Hepatocyte (in vitro differentiated cells): Measurements from ENCODE around the gene MSL3B.

Experiments used
- DNase-seq: peaks from one replicate; pipeline ENCODE4 v3.0.0-alpha.2; 2016; ENCODE audit warnings: low spot score
- H2AFZ ChIP-seq: fragments of 200-600 bp; sonication (generic); 2 replicates; pipeline ENCODE4 v1.6.0; 2016; ENCODE audit warnings: antibody characterized with exemption, mild to moderate bottlenecking
- H3K27ac ChIP-seq: fragments of 200-600 bp; sonication (generic); 2 replicates; pipeline ENCODE4 v1.5.1; 2016; ENCODE audit warnings: mild to moderate bottlenecking
- H3K27me3 ChIP-seq: fragments of 200-600 bp; sonication (generic); 2 replicates; pipeline ENCODE4 v1.6.1; 2016
- H3K36me3 ChIP-seq: fragments of 200-600 bp; sonication (generic); replicated peaks from 2 replicates; pipeline ENCODE4 v1.5.1; 2016; ENCODE audit warnings: low read depth; ENCODE audit not compliant: insufficient read depth
- H3K4me1 ChIP-seq: fragments of 200-600 bp; sonication (generic); 2 replicates; pipeline ENCODE4 v1.5.1; 2016; ENCODE audit warnings: mild to moderate bottlenecking, moderate library complexity; ENCODE audit not compliant: insufficient read depth
- H3K4me2 ChIP-seq: fragments of 200-600 bp; sonication (generic); 2 replicates; pipeline ENCODE4 v1.6.0; 2016
- H3K4me3 ChIP-seq: fragments of 200-600 bp; sonication (generic); 2 replicates; pipeline ENCODE4 v1.5.1; 2016; ENCODE audit warnings: mild to moderate bottlenecking
- H3K79me2 ChIP-seq: fragments of 200-600 bp; sonication (generic); 2 replicates; pipeline ENCODE4 v1.6.0; 2017; ENCODE audit warnings: mild to moderate bottlenecking
- H3K9me2 ChIP-seq: fragments of 200-600 bp; sonication (generic); replicated peaks from 2 replicates; pipeline ENCODE4 v1.6.0; 2017; ENCODE audit warnings: mild to moderate bottlenecking; ENCODE audit not compliant: insufficient read depth
- H3K9me3 ChIP-seq: fragments of 200-600 bp; sonication (generic); 2 replicates; pipeline ENCODE4 v1.5.1; 2016; ENCODE audit warnings: low read depth, mild to moderate bottlenecking
- H4K20me1 ChIP-seq: fragments of 200-600 bp; sonication (generic); 2 replicates; pipeline ENCODE4 v1.6.0; 2016; ENCODE audit warnings: mild to moderate bottlenecking; ENCODE audit not compliant: insufficient read depth, poor library complexity, severe bottlenecking
- CTCF ChIP-seq: fragments of 200-600 bp; sonication (generic); IDR thresholded peaks from 2 replicates; pipeline ENCODE4 v1.5.1; 2016; ENCODE audit warnings: antibody characterized with exemption, mild to moderate bottlenecking; ENCODE audit not compliant: poor library complexity
- EZH2 ChIP-seq: fragments of 200-600 bp; sonication (generic); IDR thresholded peaks from 2 replicates; pipeline ENCODE4 v1.6.1; 2016; ENCODE audit warnings: antibody characterized with exemption, mild to moderate bottlenecking, borderline replicate concordance
- EZH2phosphoT487 ChIP-seq: fragments of 200-600 bp; sonication (generic); IDR thresholded peaks from one replicate; pipeline ENCODE4 v1.6.1; 2018; ENCODE audit warnings: antibody characterized with exemption, mild to moderate bottlenecking, low read depth, moderate library complexity; ENCODE audit not compliant: unreplicated experiment, severe bottlenecking
- WGBS: methylation state at CpG from one replicate; pipeline ENCODE4 v1.1.6; 2016; ENCODE audit warnings: low lambda C conversion rate; ENCODE audit errors: missing lambda C conversion rate; 5-methylcytosine and 5-hydroxymethylcytosine counted together

MSL3B gene

GRCh38 chr2:233856184-233856583 is 12.0 kb downstream of the MSL3B start:
- no peaks in the 10 kb centered on the region for H3K9me2 ChIP-seq
- no peaks in the 10 kb centered on the region for H4K20me1 ChIP-seq
- no peak for DNase-seq
- TF ChIP-seq EZH2 (no peak), EZH2phosphoT487 (no peak)
- H3K79me2 ChIP-seq = peaks cover 26% of the 10 kb centered on the region
- 96% methylated on average over 5 of the region's 5 CpGs for WGBS
- no peak overlapping the region for H3K27ac ChIP-seq
- no peak overlapping the region for H3K4me2 ChIP-seq
- no peaks in the 10 kb centered on the region for H3K4me1 ChIP-seq
- no peaks in the 10 kb centered on the region for H3K9me3 ChIP-seq
- H3K4me3 ChIP-seq = no peak overlapping the region
- H3K27me3 ChIP-seq = no peaks in the 10 kb centered on the region
- no peaks in the 10 kb centered on the region for H3K36me3 ChIP-seq
- no peak overlapping the region for H2AFZ ChIP-seq

- H3K27me3 ChIP-seq = no peaks in the 10 kb centered on the region
- H4K20me1 ChIP-seq = no peaks in the 10 kb centered on the region
- 93% methylated on average over 5 of the region's 5 CpGs for WGBS
- H3K9me3 ChIP-seq = no peaks in the 10 kb centered on the region
- no peaks in the 10 kb centered on the region for H3K4me1 ChIP-seq
- H3K79me2 ChIP-seq = peaks cover 35% of the 10 kb centered on the region
- H3K9me2 ChIP-seq = no peaks in the 10 kb centered on the region
- no peak for DNase-seq
- no peak overlapping the region for H3K4me3 ChIP-seq
- TF ChIP-seq CTCF = no peak
- TF ChIP-seq EZH2phosphoT487 = no peak
- no peak for TF ChIP-seq EZH2
- no peak overlapping the region for H3K27ac ChIP-seq
- H2AFZ ChIP-seq = no peak overlapping the region
- H3K36me3 ChIP-seq = no peaks in the 10 kb centered on the region
- H3K4me2 ChIP-seq = peak overlapping the region; percentile 71
Observed at GRCh38 chr2:233855345-233855744, 12.8 kb downstream of the MSL3B start.

GRCh38 chr2:233854241-233854981 is 13.8 kb downstream of the MSL3B start, which contains the start of gene HJURP:
Gene HJURP (minus strand): TSS chr2:233854535. CDS start chr2:233854500, 35 bp downstream.
- Histone ChIP-seq H3K9me3 (no peaks in the 10 kb centered on the region), H3K27me3 (no peaks in the 10 kb centered on the region), H3K4me1 (no peaks in the 10 kb centered on the region), H3K79me2 (peaks cover 38% of the 10 kb centered on the region), H2AFZ (peak within 1 kb of the TSS; percentile 51), H3K9me2 (no peaks in the 10 kb centered on the region), H3K4me3 (peak within 1 kb of the TSS; percentile 32), H3K4me2 (peak within 1 kb of the TSS; percentile 71), H4K20me1 (no peaks in the 10 kb centered on the region), H3K36me3 (no peaks in the 10 kb centered on the region), H3K27ac (peak within 1 kb of the TSS; percentile 48)
- WGBS = 2% methylated on average over 56 of the region's 60 CpGs
- TF ChIP-seq CTCF (no peak), EZH2phosphoT487 (no peak), EZH2 (no peak)
- DNase-seq = peak; percentile 96

GRCh38 chr2:233853883-233854240 is 14.3 kb downstream of the MSL3B start:
- WGBS = 3% methylated on average over 14 of the region's 25 CpGs
- H3K9me3 ChIP-seq = no peaks in the 10 kb centered on the region
- no peaks in the 10 kb centered on the region for H3K36me3 ChIP-seq
- H3K4me3 ChIP-seq = peak overlapping the region; percentile 21
- H2AFZ ChIP-seq = peak overlapping the region; percentile 22
- TF ChIP-seq EZH2 = no peak
- no peaks in the 10 kb centered on the region for H3K4me1 ChIP-seq
- no peaks in the 10 kb centered on the region for H3K27me3 ChIP-seq
- peaks cover 38% of the 10 kb centered on the region for H3K79me2 ChIP-seq
- no peak overlapping the region for H3K27ac ChIP-seq
- H3K9me2 ChIP-seq = no peaks in the 10 kb centered on the region
- no peak for DNase-seq
- no peaks in the 10 kb centered on the region for H4K20me1 ChIP-seq
- H3K4me2 ChIP-seq = peak overlapping the region; percentile 71
